Measurements from ENCODE around the gene WDR89. TPM values are rescaled to one million over a fixed set of nuclear protein-coding genes. Genes with fewer than 3 reads are reported as not detected.

WDR89 gene
- total RNA-seq, 6 donors from 2014 or later: 2.1 to 16.9 (median 9.1) TPM

- no peaks in the 10 kb centered on the region for H3K4me1 ChIP-seq
- TF ChIP-seq POLR2AphosphoS5 (IDR thresholded peaks at IDR 0.05) (no peak), CTCF (IDR thresholded peaks at IDR 0.05) (no peak), POLR2A (IDR thresholded peaks at IDR 0.05) (no peak), EP300 (IDR thresholded peaks at IDR 0.05) (no peak)
- no peaks in the 10 kb centered on the region for H3K9me3 ChIP-seq
- H3K27ac ChIP-seq: no peak overlapping the region
- H3K36me3 ChIP-seq: no peaks in the 10 kb centered on the region
- no peak overlapping the region for H3K4me3 ChIP-seq
- DNase-seq (no peak), ATAC-seq (ENCODE audit: low FRiP score in 2 of 2) (no peak)
- H3K27me3 ChIP-seq: no peaks in the 10 kb centered on the region
- WGBS, 2 donors: 78 to 86% methylated on average over 7 of the region's 7 CpGs
These were observed 86.1 kb downstream of the WDR89 start for GRCh38 chr14:63555572-63555971.

GRCh38 chr14:63551332-63551731 is 90.3 kb downstream of the WDR89 start:
- H3K36me3 ChIP-seq: no peaks in the 10 kb centered on the region
- 56 to 63% methylated on average over 3 of the region's 3 CpGs for WGBS, 2 donors
- no peaks in the 10 kb centered on the region for H3K27me3 ChIP-seq
- no peaks in the 10 kb centered on the region for H3K9me3 ChIP-seq
- TF ChIP-seq EP300 (IDR thresholded peaks at IDR 0.05) (no peak), POLR2AphosphoS5 (IDR thresholded peaks at IDR 0.05) (no peak), CTCF (IDR thresholded peaks at IDR 0.05) (no peak), POLR2A (IDR thresholded peaks at IDR 0.05) (no peak)
- H3K4me3 ChIP-seq: no peak overlapping the region
- no peaks in the 10 kb centered on the region for H3K4me1 ChIP-seq
- DNase-seq: no peak
- peak in 1 of 2 donors; percentile 42 for ATAC-seq (ENCODE audit: low FRiP score in 2 of 2)
- no peak overlapping the region for H3K27ac ChIP-seq

- no peak overlapping the region for H3K4me3 ChIP-seq
- 62 to 74% methylated on average over 8 of the region's 8 CpGs for WGBS, 2 donors
- no peaks in the 10 kb centered on the region for H3K36me3 ChIP-seq
- TF ChIP-seq POLR2A (IDR thresholded peaks at IDR 0.05): no peak
- no peak for TF ChIP-seq POLR2AphosphoS5 (IDR thresholded peaks at IDR 0.05)
- no peak for TF ChIP-seq EP300 (IDR thresholded peaks at IDR 0.05)
- TF ChIP-seq CTCF (IDR thresholded peaks at IDR 0.05): no peak
- peaks cover 0 to 12% (median 8%) of the 10 kb centered on the region in 4 donors for H3K4me1 ChIP-seq
- H3K27ac ChIP-seq: no peak overlapping the region
- ATAC-seq (ENCODE audit: low FRiP score in 2 of 2): no peak
- H3K27me3 ChIP-seq: no peaks in the 10 kb centered on the region
- no peaks in the 10 kb centered on the region for H3K9me3 ChIP-seq
- DNase-seq: no peak
These were observed 93.8 kb downstream of the WDR89 start for GRCh38 chr14:63547798-63548335.

Small RNA genes within 50 kb of the gene (small RNA-seq; reads per million reads assigned to genes)
- 0 reads per million in 4 donors for gene RF00012
- 0 reads per million in 4 donors for gene RF00019
- 0 reads per million in 4 donors for gene RNU6-1162P
- 0 to 0.14 (median 0) reads per million in 4 donors for gene RNU6-597P

Other genes with a start within 250 kb of the WDR89 start
- gene PPP2R5E, start 98.5 kb downstream of the WDR89 start, total RNA-seq: 10 to 100 TPM; 10.1 to 42.4 (median 34.5) TPM
- gene SGPP1, start 86.2 kb upstream of the WDR89 start, total RNA-seq: 10 to 100 TPM in 5 of 6 donors, 1 to 10 TPM in 1; 9.4 to 27.8 (median 22.9) TPM
- gene SYNE2, start 211.1 kb upstream of the WDR89 start, total RNA-seq: 100 to 1,000 TPM in 4 of 6 donors, 10 to 100 TPM in 2; 75.8 to 439 (median 234) TPM

All from upper lobe of left lung (tissue), 6 donors.